Measurements from ENCODE around the gene KCNMA1.

KCNMA1 gene

DNA sequence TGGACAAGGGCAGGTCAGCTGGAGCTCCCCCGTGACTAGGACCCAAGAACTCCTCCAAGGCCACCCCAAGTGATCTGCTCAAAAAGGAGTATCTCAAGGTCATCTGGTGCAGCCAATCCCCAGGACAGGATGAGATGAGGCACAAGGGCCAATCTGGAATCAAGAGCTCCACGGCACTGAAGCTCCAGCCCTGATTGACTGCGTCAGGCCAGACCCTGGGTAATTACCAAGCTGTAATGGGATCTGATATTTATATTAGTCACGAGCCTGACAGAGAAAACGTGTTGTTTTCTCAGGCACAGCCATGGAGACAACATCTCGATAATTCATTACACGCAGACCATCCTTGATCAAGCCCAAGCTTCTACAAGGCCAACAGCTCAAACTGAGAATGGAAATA, 4.2 kb downstream of the KCNMA1 start:
- no peak for DNase-seq (ENCODE audit: low read depth)

DNA sequence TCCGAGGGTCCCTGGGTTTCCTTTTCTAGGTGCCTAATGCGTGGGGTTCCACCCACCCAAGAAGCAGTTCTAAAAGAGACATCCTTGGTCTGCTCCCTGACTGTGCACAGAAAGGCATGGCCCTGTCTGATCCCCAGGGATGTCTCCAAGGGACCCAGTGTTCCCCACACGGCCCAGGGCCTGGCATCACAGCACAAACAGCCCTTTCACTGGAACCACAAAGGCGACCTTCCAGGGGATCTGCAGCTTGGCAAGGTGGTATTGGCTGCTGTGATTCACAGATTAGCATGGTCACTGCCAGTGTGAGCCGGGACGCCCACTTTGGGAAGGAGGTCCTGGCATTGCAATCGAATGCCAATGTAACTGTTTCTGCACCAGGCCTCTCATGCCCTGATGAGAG, 6.4 kb downstream of the KCNMA1 start:
- no peak for DNase-seq (ENCODE audit: low read depth)

DNA sequence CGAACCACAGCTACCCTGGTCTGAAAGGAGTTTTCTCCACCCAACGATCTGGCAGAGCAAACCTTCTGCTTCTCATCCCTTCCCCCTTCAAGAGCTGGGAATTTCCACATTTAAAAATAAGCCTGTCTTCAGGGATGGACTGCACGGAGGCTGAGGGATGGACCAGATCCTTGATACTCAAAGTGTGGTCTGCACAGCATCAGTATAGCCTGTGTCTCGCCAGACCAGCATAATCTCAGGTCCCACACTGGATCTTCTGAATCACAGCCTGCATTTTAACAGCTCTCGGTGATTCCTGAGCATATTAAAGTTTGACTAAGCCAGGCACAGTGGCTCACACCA, 7.1 kb downstream of the KCNMA1 start:
- DNase-seq (ENCODE audit: low read depth) = no peak

DNA sequence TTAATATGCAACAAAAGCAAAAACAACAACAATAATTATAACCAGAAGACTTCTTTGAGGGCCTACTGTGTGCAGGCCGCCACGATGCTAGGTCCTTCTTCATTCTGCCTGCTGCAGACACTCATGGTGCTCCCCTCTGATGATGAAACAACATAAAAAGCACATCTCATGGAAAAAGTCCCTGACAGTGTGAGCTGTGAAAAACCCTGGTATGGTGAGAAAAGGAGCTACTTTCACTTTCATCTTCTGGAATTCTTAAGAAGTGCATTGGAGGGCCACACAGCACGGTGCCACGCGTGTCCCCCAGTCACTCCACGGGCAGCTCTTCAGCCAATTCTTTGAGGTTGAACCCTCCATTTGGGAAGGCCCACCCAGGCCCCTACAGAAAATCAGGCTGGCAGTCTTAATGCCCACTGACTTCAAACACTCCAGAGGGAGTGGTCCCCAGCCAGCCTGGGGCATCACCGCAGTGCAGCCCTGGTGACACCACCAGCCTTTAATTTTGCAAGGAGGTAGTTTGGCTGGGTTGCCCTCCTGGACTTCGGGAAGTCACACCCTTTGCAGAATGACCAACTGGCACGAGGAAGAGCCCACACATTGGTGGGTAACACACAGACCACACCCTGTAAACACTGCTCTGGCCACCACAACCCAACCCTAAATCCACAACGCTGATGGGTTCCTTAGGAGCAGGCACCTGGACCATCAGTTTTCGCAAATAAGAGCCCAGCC, 7.7 kb downstream of the KCNMA1 start:
- no peak for DNase-seq (ENCODE audit: low read depth)

- no peak for DNase-seq (ENCODE audit: low read depth)
Measured at GRCh38 chr10:77628906-77629730, 8.5 kb downstream of the KCNMA1 start.

GRCh38 chr10:77626266-77626935, 11.2 kb downstream of the KCNMA1 start:
- no peak for DNase-seq (ENCODE audit: low read depth)

- no peak for DNase-seq (ENCODE audit: low read depth)
Measured at GRCh38 chr10:77625379-77625778, 12.2 kb downstream of the KCNMA1 start.

GRCh38 chr10:77622889-77623291, 14.7 kb downstream of the KCNMA1 start:
- no peak for DNase-seq (ENCODE audit: low read depth)

- DNase-seq (ENCODE audit: low read depth) = no peak
Measured at GRCh38 chr10:77620731-77621130, 16.9 kb downstream of the KCNMA1 start.

DNA sequence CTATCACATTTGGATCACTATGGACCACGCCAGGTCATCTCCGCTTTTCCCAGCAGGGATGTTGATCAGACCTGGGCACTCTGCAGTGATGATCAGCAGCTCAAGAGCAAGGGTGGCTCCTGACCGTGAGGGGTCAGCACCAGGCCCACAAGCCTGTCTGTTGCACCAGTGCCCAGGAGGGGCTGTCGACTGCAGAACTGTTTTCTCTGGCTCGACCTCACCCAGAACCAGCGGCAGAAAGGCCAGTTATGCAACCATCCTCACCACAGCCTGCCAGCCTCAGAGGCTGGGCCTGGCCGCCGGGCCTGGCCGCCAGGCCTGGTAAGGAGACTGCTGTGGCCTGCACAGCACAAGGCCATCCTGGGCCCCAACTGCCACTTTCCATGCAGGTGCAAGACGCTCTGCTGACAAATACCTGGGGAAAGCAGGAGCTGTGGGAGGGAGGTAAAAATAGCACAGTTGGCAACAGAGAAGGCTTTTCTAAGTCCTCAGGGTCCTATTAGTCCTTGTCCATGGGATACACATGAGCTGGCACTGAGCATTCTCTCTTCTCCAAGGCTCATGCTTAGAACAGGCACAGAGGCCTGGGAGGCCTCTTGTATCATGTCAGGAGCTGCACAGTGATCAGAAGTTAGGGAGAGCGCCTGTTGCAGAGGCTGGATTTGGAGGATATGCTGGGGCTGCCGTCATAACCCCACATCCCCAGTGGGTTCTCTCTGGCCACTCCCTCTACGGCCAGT, 17.5 kb downstream of the KCNMA1 start:
- DNase-seq (ENCODE audit: low read depth) = no peak

DNA sequence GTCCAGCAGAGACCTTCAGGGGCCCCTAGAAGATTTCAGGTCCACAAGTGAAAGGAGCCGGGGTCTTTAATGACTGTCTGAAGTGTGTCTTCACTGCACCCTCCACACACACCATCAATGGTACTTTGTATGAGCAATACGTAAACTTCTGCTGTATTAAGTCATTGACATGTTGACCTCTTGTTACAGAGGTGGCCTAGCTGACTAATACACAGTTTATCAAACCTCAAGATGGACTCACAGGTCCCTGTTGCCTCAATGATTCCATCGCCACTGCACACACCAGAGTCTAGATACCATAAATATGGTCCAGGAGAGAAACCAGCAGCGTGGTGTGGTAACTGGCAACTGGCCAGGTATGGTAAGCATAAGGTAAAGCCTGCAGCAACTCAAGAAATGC, 19.5 kb downstream of the KCNMA1 start:
- no peak for DNase-seq (ENCODE audit: low read depth)

DNA sequence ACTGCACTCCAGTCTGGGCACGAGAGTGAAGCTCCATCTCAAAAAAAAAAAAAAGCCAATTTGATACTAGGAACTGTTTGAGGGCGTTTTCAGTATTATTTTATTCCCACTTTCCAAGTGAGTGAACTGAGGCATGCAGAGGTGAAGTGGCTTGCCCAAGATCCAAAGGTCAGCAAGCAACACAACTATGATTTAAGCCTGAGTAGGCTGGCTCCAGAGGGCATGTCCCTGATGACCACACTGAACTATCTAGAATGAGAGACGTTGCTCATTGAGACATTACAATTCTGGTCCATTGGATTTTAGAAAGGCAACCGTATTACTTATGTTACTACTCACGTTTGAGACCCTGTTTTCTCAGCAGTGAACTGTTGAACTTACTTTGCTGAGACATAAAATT, 20.8 kb downstream of the KCNMA1 start:
- no peak for DNase-seq (ENCODE audit: low read depth)

GRCh38 chr10:77614778-77615625, 22.6 kb downstream of the KCNMA1 start:
- DNase-seq (ENCODE audit: low read depth) = no peak

DNA sequence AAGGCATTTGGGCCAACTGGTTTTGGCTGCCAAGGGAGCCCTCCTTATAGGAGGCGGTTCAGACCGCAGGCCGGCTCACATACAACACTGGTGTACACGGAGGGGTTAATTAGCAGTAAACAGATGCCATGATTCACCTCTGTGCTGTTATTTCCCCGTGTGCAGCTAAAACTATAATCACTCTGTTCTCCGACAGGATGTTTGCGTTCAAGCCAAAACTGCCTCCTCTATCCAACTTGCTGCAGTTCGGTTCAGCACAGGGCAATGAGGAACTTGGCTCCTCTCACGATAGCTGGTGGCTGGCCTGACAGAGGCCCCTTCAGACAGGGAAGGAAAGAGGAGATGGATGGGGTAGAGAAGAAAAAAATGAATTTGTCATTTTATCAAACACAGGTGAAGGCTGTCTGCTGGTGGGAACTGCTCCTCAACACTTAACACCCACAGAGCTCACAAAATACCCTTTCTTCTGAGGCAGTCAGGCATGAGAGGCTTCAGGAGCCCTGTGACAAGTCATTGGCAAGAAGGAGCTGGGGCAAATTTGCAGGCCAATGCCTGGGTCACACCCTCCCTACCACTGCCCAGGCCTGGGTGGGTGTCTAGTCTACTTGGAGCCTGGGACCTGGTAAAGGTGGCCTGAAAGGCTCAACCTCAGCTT, 24.0 kb downstream of the KCNMA1 start:
- no peak for DNase-seq (ENCODE audit: low read depth)

- no peak for DNase-seq (ENCODE audit: low read depth)
Measured at GRCh38 chr10:77611670-77612069, 25.9 kb downstream of the KCNMA1 start.

GRCh38 chr10:77611221-77611620, 26.4 kb downstream of the KCNMA1 start:
- DNase-seq (ENCODE audit: low read depth) = no peak

GRCh38 chr10:77609781-77610272, 27.8 kb downstream of the KCNMA1 start:
- DNase-seq (ENCODE audit: low read depth) = no peak

DNA sequence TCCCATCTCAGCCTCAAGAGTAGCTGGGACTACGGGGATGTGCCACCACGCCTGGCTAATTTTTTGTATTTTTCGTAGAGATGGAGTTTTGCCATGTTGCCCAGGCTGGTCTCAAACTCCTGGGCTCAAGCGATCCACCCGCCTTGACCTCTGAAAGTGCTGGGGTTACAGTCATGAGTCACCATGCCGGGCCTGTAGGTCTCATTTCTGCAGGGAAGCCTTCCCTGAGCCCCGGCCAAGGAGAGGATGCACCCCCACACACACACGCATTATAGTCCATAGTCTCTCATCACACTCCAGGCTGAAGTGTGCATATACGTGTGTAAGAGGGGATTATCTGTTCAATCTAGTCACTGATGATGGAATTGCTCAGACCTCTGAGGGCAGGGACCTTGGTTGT, 29.3 kb downstream of the KCNMA1 start:
- DNase-seq (ENCODE audit: low read depth) = no peak

DNA sequence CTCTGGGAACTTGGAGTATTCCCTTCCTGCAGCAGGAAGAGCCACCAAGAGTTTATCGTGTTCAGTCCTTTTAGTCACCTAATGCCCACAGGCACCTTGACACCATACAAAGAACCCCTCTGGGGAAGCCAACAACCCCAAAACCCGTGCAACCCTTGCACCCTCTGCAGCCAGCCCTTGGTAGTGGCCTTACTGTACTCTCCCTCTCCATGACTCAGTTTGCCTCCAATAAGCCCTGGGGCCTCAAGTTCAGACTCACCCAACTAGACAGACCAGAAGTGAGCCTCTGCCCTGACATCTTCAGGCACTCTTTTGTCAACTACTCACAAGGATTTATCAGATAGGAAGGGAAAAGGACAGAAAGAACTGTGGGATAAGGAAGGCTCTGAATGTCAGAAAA, 30.9 kb downstream of the KCNMA1 start:
- no peak for DNase-seq (ENCODE audit: low read depth)

GRCh38 chr10:77605466-77605865, 32.1 kb downstream of the KCNMA1 start:
- DNase-seq (ENCODE audit: low read depth) = no peak

GRCh38 chr10:77604941-77605351, 32.7 kb downstream of the KCNMA1 start:
- no peak for DNase-seq (ENCODE audit: low read depth)

Measured in stimulated activated CD8-positive, alpha-beta memory T cell treated with anti-CD3 and anti-CD28 coated beads, Interleukin-12 subunit alpha, Interleukin-12 subunit beta, amount 100 ng/mL, for 1 hour (primary cell).